ENCODE data around the gene CASK. TPM values are rescaled to one million over a fixed set of nuclear protein-coding genes. Genes with fewer than 3 reads are reported as not detected.

CASK gene
- total and polyA plus RNA-seq, 9 of the 15 experiments (the other 6 are each of a cell fraction or from before 2014, with no cell fraction given): 1.3 to 7.4 (median 5.2) TPM

GRCh38 chrX:41946989-41947612 lies 23.7 kb upstream of the CASK start:
- ATAC-seq (no peak), FAIRE-seq (no peak), DNase-seq (ENCODE audit: extremely low read depth in 1 of 4, low spot score in 3 of 4) (no peak)
- TF ChIP-seq MCM7 (IDR thresholded peaks at IDR 0.05) (no peak), YY1 (IDR thresholded peaks at IDR 0.05; ENCODE audit: borderline replicate concordance in 1 of 3, control insufficient read depth in 1 of 3, extremely low read depth in 1 of 3, insufficient read depth in 3 of 3, insufficient read length in 1 of 3, insufficient replicate concordance in 2 of 3, low read depth in 1 of 3, low read length in 2 of 3) (no peak), EHMT2 (IDR thresholded peaks at IDR 0.05) (no peak), CHCHD3 (CRISPR knock-in tag; IDR thresholded peaks at IDR 0.05) (no peak), TCF7L2 (IDR thresholded peaks at IDR 0.05; ENCODE audit: low read depth, low read length) (no peak), RREB1 (CRISPR knock-in tag; IDR thresholded peaks at IDR 0.05) (no peak)
- intact Hi-C loops (cut with micrococcal nuclease): no loop called here
- Histone ChIP-seq H3K9me3 (replicated peaks; ENCODE audit: control insufficient read depth, insufficient read depth, low read depth, low read length) (no peaks in the 10 kb centered on the region), H3K27ac (ENCODE audit: extremely low read depth, low read depth, low read length) (no peak overlapping the region), H3K79me2 (ENCODE audit: control insufficient read depth, insufficient read depth, low read length) (no peaks in the 10 kb centered on the region), H2AFZ (ENCODE audit: low read depth, low read length) (0 out of 2 replicates have a peak overlapping the region, but pooled peaks have one; percentile 14), H3K4me3 (no peak overlapping the region), H4K20me1 (replicated peaks; ENCODE audit: control insufficient read depth, insufficient read depth, low read length) (no peaks in the 10 kb centered on the region), H3K4me1 (replicated peaks in 1 of 2; ENCODE audit: control insufficient read depth in 2 of 2, insufficient read depth in 2 of 2, low read length in 2 of 2) (no peaks in the 10 kb centered on the region), H3K9me1 (ENCODE audit: control insufficient read depth, insufficient read depth, low read length) (no peaks in the 10 kb centered on the region), H3K4me2 (ENCODE audit: insufficient read depth, low read length) (no peak overlapping the region), H3K27me3 (ENCODE audit: control insufficient read depth in 2 of 2, insufficient read depth in 2 of 2, low read length in 2 of 2) (no peaks in the 10 kb centered on the region), H3K9ac (ENCODE audit: insufficient read depth in 1 of 2, low read depth in 2 of 2, low read length in 2 of 2) (no peak overlapping the region), H3K36me3 (ENCODE audit: control insufficient read depth, insufficient read depth, low read length) (no peaks in the 10 kb centered on the region)
- BruUV-seq (replicated peaks): no TSS peak
- in situ Hi-C loops (cut with MboI): loop anchor here (25.0 kb wide), 1 partner anchor 410 kb away; no protein-coding TSS in a partner anchor
- ChIA-PET CTCF (ENCODE audit: low intra/inter-chr PET ratio) (no interaction called here), POLR2A (no interaction called here)
- 11% methylated on average over 5 of the region's 5 CpGs for WGBS (ENCODE audit: insufficient coverage, low coverage, missing lambda C conversion rate)
